NB4 (cell line): Measurements from ENCODE around the gene ORM1.

Source experiments
- CTCF ChIP-seq: IDR thresholded peaks from one replicate; pipeline ENCODE4 v1.5.1; 2012; ENCODE audit warnings: low read depth, low read length
- MAX ChIP-seq: IDR thresholded peaks from 2 replicates; pipeline ENCODE4 v1.6.1; 2011; ENCODE audit warnings: low read depth, low read length
- POLR2A ChIP-seq: IDR thresholded peaks from 2 replicates; pipeline ENCODE4 v1.6.1; 2011; ENCODE audit warnings: mild to moderate bottlenecking; ENCODE audit not compliant: insufficient read length; ENCODE audit errors: extremely low read depth

- TF ChIP-seq POLR2A (no peak), CTCF (no peak), MAX (no peak)
Measured at GRCh38 chr9:114336699-114337395, 13.9 kb downstream of the ORM1 start.
